GM19351 (cell line): Measurements from ENCODE around the gene CD200.

Source experiments
- ATAC-seq: cut with Tn5 transposase; IDR thresholded peaks from one replicate; pipeline ENCODE4 v1.9.1; 2021; ENCODE audit warnings: mild to moderate bottlenecking, moderate library complexity; ENCODE audit not compliant: unreplicated experiment

Gene CD200

GRCh38 chr3:112407888-112408702 lies 75.1 kb downstream of the CD200 start:
- ATAC-seq: no peak

- no peak for ATAC-seq
These were observed 76.1 kb downstream of the CD200 start for GRCh38 chr3:112409041-112409440.

- no peak for ATAC-seq
These were observed 78.5 kb downstream of the CD200 start for GRCh38 chr3:112411425-112411824.
